ENCODE measurements around the gene INPP4B.

INPP4B gene

GRCh38 chr4:142393127-142393526, 453.0 kb downstream of the INPP4B start:
- Histone ChIP-seq H3K4me2 (ENCODE audit: low read length) (no peak overlapping the region), H3K27me3 (ENCODE audit: low read depth, low read length) (no peaks in the 10 kb centered on the region), H3K79me2 (ENCODE audit: low read length) (no peaks in the 10 kb centered on the region), H3K9ac (ENCODE audit: low read length) (no peak overlapping the region), H3K4me1 (ENCODE audit: low read length) (no peaks in the 10 kb centered on the region), H2AFZ (ENCODE audit: low read depth, low read length) (no peak overlapping the region), H3K4me3 (ENCODE audit: low read length) (no peak overlapping the region), H4K20me1 (ENCODE audit: insufficient read depth, low read length) (no peaks in the 10 kb centered on the region), H3K27ac (ENCODE audit: low read length) (no peak overlapping the region), H3K36me3 (replicated peaks; ENCODE audit: low read depth, low read length) (no peaks in the 10 kb centered on the region), H3K9me3 (ENCODE audit: insufficient read depth, low read length) (no peaks in the 10 kb centered on the region)
- TF ChIP-seq EZH2phosphoT487 (IDR thresholded peaks at IDR 0.05; ENCODE audit: low read depth) (no peak), CTCF (IDR thresholded peaks at IDR 0.05; ENCODE audit: low read depth, low read length) (no peak)

GRCh38 chr4:142386856-142387255, 459.2 kb downstream of the INPP4B start:
- H3K36me3 ChIP-seq (replicated peaks; ENCODE audit: low read depth, low read length) = no peaks in the 10 kb centered on the region
- no peaks in the 10 kb centered on the region for H4K20me1 ChIP-seq (ENCODE audit: insufficient read depth, low read length)
- H3K79me2 ChIP-seq (ENCODE audit: low read length) = no peaks in the 10 kb centered on the region
- no peaks in the 10 kb centered on the region for H3K9me3 ChIP-seq (ENCODE audit: insufficient read depth, low read length)
- H3K4me2 ChIP-seq (ENCODE audit: low read length) = no peak overlapping the region
- no peak overlapping the region for H2AFZ ChIP-seq (ENCODE audit: low read depth, low read length)
- no peak overlapping the region for H3K4me3 ChIP-seq (ENCODE audit: low read length)
- TF ChIP-seq CTCF (IDR thresholded peaks at IDR 0.05; ENCODE audit: low read depth, low read length) (no peak), EZH2phosphoT487 (IDR thresholded peaks at IDR 0.05; ENCODE audit: low read depth) (no peak)
- no peaks in the 10 kb centered on the region for H3K4me1 ChIP-seq (ENCODE audit: low read length)
- H3K27ac ChIP-seq (ENCODE audit: low read length) = no peak overlapping the region
- no peaks in the 10 kb centered on the region for H3K27me3 ChIP-seq (ENCODE audit: low read depth, low read length)
- no peak overlapping the region for H3K9ac ChIP-seq (ENCODE audit: low read length)

- Histone ChIP-seq H3K4me3 (ENCODE audit: low read length) (no peak overlapping the region), H3K4me1 (ENCODE audit: low read length) (no peaks in the 10 kb centered on the region), H3K9ac (ENCODE audit: low read length) (no peak overlapping the region), H4K20me1 (ENCODE audit: insufficient read depth, low read length) (no peaks in the 10 kb centered on the region), H3K27me3 (ENCODE audit: low read depth, low read length) (no peaks in the 10 kb centered on the region), H3K79me2 (ENCODE audit: low read length) (no peaks in the 10 kb centered on the region), H2AFZ (ENCODE audit: low read depth, low read length) (no peak overlapping the region), H3K27ac (ENCODE audit: low read length) (no peak overlapping the region), H3K4me2 (ENCODE audit: low read length) (no peak overlapping the region), H3K9me3 (ENCODE audit: insufficient read depth, low read length) (no peaks in the 10 kb centered on the region), H3K36me3 (replicated peaks; ENCODE audit: low read depth, low read length) (no peaks in the 10 kb centered on the region)
- TF ChIP-seq CTCF (IDR thresholded peaks at IDR 0.05; ENCODE audit: low read depth, low read length) (no peak), EZH2phosphoT487 (IDR thresholded peaks at IDR 0.05; ENCODE audit: low read depth) (no peak)
Observed at GRCh38 chr4:142386449-142386848, 459.7 kb downstream of the INPP4B start.

GRCh38 chr4:142383800-142384470, 462.2 kb downstream of the INPP4B start:
- no peak for TF ChIP-seq CTCF (IDR thresholded peaks at IDR 0.05; ENCODE audit: low read depth, low read length)
- TF ChIP-seq EZH2phosphoT487 (IDR thresholded peaks at IDR 0.05; ENCODE audit: low read depth) = no peak
- Histone ChIP-seq H3K4me1 (ENCODE audit: low read length) (no peaks in the 10 kb centered on the region), H3K4me3 (ENCODE audit: low read length) (no peak overlapping the region), H3K9ac (ENCODE audit: low read length) (no peak overlapping the region), H3K79me2 (ENCODE audit: low read length) (no peaks in the 10 kb centered on the region), H3K27ac (ENCODE audit: low read length) (no peak overlapping the region), H3K9me3 (ENCODE audit: insufficient read depth, low read length) (no peaks in the 10 kb centered on the region), H3K4me2 (ENCODE audit: low read length) (no peak overlapping the region), H2AFZ (ENCODE audit: low read depth, low read length) (no peak overlapping the region), H4K20me1 (ENCODE audit: insufficient read depth, low read length) (no peaks in the 10 kb centered on the region), H3K27me3 (ENCODE audit: low read depth, low read length) (no peaks in the 10 kb centered on the region), H3K36me3 (replicated peaks; ENCODE audit: low read depth, low read length) (no peaks in the 10 kb centered on the region)
